ENCODE results near the gene CLIC4.

DNA sequence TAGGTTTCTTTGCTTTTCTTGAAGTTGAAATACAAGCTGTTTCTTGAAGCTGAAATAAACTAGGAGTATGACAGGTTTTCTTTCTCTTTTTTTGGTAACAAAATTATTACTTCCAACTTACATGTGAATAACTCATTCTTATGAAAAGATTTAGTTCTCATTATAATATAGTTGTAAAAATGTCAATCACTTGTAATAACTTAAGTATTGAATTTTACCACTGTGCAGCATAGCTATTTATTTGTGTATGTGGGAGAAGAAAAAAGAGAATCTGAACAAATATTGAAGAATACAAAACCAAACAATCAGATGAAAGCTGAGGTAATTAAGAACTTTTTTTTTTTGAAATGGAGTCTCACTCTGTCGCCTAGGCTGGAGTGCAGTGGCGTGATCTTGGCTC, 11.1 kb downstream of the CLIC4 start:
- TF ChIP-seq POLR2A (IDR thresholded peaks at IDR 0.05) = no peak
- no peak for TF ChIP-seq CTCF (IDR thresholded peaks at IDR 0.05)
